Activated CD8-positive, alpha-beta T cell treated with anti-CD3 and anti-CD28 coated beads, Interleukin-2, amount 10 ng/mL, durations not matched to agents 7 days and 5 days (primary cell): ENCODE results near the gene FABP6. TPM values are rescaled to one million over a fixed set of nuclear protein-coding genes. Genes with fewer than 3 reads are reported as not detected.

Experiments used
- ATAC-seq: fragments of 150-1000 bp; cut with Tn5 transposase; one replicate; pipeline ENCODE4 v1.10.0; 2021; ENCODE audit warnings: moderate library complexity
- CTCF ChIA-PET: fragments of 350-600 bp; sonication (Branson Sonifier 250); formaldehyde crosslinking; loops from one replicate; lab custom pipeline; 2021; ENCODE audit warnings: antibody characterized with exemption; lab: Charles Lee
- POLR2A ChIA-PET: fragments of 350-600 bp; sonication (Branson Sonifier 250); formaldehyde crosslinking; loops from one replicate; lab custom pipeline; 2021; ENCODE audit warnings: antibody characterized with exemption; lab: Charles Lee
- DNase-seq: peaks from one replicate; pipeline ENCODE4 v3.0.0-alpha.2; 2020
- H3K27ac Mint-ChIP-seq: one replicate; pipeline ENCODE4 v1.8.0; 2021; ENCODE audit warnings: mild to moderate bottlenecking, mixed read lengths
- H3K27me3 Mint-ChIP-seq: one replicate; pipeline ENCODE4 v1.8.0; 2021; ENCODE audit warnings: low read depth, mixed read lengths
- H3K36me3 Mint-ChIP-seq: one replicate; pipeline ENCODE4 v1.8.0; 2021; ENCODE audit warnings: low read depth, mixed read lengths
- H3K4me1 Mint-ChIP-seq: one replicate; pipeline ENCODE4 v1.8.0; 2021; ENCODE audit warnings: low read depth, mixed read lengths
- H3K4me3 Mint-ChIP-seq: one replicate; pipeline ENCODE4 v1.8.0; 2021; ENCODE audit warnings: mild to moderate bottlenecking, mixed read lengths
- H3K9me3 Mint-ChIP-seq: one replicate; pipeline ENCODE4 v1.8.0; 2022; ENCODE audit warnings: mixed read lengths; ENCODE audit not compliant: insufficient read depth
- total RNA-seq, 2 experiments: library from RNA; stranded (reverse); gene quantifications; one replicate each; pipeline ENCODE4 v1.2.3, GENCODE V29; 2021

Gene FABP6
- total RNA-seq, 2 experiments from 2014 or later: not detected

DNA sequence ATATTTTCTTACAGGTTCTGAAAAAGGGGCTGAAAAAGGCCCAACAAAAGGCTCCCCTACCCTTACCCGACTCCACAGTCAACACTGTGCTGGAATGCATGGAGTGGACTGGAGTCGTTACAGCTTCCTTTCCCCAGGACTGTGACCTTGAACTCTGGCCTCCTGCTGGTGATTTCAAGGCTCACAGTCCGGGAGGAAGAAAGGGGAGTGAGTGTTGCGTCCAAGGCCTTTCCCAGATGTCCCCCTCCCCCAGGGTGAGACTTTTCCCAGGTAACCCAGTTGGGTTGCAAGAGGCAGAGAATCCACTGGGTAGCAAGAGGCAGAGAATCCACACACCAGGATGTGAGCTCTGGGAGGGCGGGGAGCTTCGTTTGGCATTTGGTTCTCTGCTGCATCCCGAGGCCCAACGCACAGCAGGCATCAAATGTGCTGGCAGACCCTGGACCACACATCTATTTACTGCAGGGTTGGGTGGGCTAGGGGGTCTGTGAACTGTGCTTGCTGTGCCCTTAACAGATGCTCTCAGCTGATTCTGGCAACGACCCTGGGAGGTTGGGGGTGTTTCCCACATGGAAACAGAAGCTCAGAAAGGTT is 37.5 kb downstream of the FABP6 start:
- Mint-ChIP-seq H3K36me3 (no peaks in the 10 kb centered on the region), H3K27ac (no peak overlapping the region), H3K9me3 (no peaks in the 10 kb centered on the region), H3K4me1 (peaks cover 7% of the 10 kb centered on the region), H3K27me3 (peaks cover 2% of the 10 kb centered on the region), H3K4me3 (no peak overlapping the region)
- CTCF ChIA-PET: interaction anchor here (0.7 kb wide), 1 partner anchor 63 kb away, joined by 3 read pairs; no protein-coding TSS in a partner anchor
- POLR2A ChIA-PET: no interaction called here
- ATAC-seq (no peak), DNase-seq (no peak)

- Mint-ChIP-seq H3K27me3 (no peaks in the 10 kb centered on the region), H3K36me3 (no peaks in the 10 kb centered on the region)
- ATAC-seq: no peak
Observed at GRCh38 chr5:160268121-160268520, 38.8 kb downstream of the FABP6 start.

DNA sequence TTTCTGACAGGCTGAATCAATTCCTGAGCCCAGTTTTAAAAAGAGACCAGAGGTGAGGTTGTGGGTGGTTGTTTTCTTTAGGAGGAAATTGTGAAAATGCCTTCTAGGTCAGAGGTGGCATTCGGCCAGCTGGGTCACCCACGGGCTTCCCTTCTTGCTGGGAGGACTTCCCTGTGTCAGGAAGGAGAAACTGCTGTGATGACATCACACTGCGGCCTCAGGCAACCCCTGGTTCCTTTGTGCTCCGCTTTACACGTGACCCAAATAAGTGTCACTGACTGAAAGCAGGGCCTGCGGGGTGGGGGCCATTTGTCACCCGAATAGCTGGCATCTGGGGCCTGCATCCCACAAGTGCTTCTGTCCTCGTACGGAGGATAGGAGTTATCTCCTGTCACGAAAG is 39.7 kb downstream of the FABP6 start:
- Mint-ChIP-seq H3K4me1 (peaks cover 7% of the 10 kb centered on the region), H3K4me3 (no peak overlapping the region), H3K36me3 (no peaks in the 10 kb centered on the region), H3K9me3 (no peaks in the 10 kb centered on the region), H3K27ac (no peak overlapping the region), H3K27me3 (no peaks in the 10 kb centered on the region)
- CTCF ChIA-PET: no interaction called here
- DNase-seq (no peak), ATAC-seq (no peak)
- POLR2A ChIA-PET: no interaction called here

More at GRCh38 chr5:160268121-160268520, 38.8 kb downstream of the FABP6 start:
- ChIA-PET POLR2A (no interaction called here), CTCF (no interaction called here)
- no peak overlapping the region for H3K4me3 Mint-ChIP-seq
- no peaks in the 10 kb centered on the region for H3K9me3 Mint-ChIP-seq
- no peak overlapping the region for H3K27ac Mint-ChIP-seq
- no peak for DNase-seq
- H3K4me1 Mint-ChIP-seq: peaks cover 7% of the 10 kb centered on the region

DNA sequence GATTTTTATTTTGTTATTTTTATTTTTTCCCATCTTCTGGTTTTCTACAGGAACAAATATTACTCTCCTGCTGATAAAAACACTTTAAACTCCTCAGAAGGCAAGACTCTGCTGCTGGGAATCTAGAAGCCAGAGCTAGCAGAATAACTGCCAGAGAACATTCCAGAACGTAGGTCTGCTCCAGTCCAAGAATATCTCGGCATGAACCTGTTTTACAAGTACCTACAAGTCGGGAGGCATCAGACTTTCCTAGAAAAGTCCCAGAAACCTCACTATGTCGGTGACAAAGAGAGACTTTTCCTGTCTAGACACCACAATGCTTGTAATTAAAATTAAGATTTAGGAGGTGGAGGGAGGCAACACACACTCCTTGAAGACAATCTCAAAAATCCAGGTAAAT is 41.4 kb downstream of the FABP6 start:
- H3K4me3 Mint-ChIP-seq: no peak overlapping the region
- H3K4me1 Mint-ChIP-seq: peaks cover 14% of the 10 kb centered on the region
- ChIA-PET POLR2A (no interaction called here), CTCF (interaction anchor here (1.2 kb wide), 1 partner anchor 75 kb away, joined by 3 read pairs; no protein-coding TSS in a partner anchor)
- ATAC-seq (no peak), DNase-seq (no peak)
- no peaks in the 10 kb centered on the region for H3K36me3 Mint-ChIP-seq
- H3K27ac Mint-ChIP-seq: no peak overlapping the region
- H3K27me3 Mint-ChIP-seq: no peaks in the 10 kb centered on the region
- no peaks in the 10 kb centered on the region for H3K9me3 Mint-ChIP-seq

GRCh38 chr5:160271396-160271795 is 42.1 kb downstream of the FABP6 start:
- H3K27me3 Mint-ChIP-seq: no peaks in the 10 kb centered on the region
- CTCF ChIA-PET: interaction anchor here (1.0 to 1.2 kb wide), 2 partner anchors 9 to 74 kb away, joined by 3 to 4 read pairs; no protein-coding TSS in a partner anchor
- H3K36me3 Mint-ChIP-seq: no peaks in the 10 kb centered on the region
- no peak overlapping the region for H3K4me3 Mint-ChIP-seq
- no peaks in the 10 kb centered on the region for H3K9me3 Mint-ChIP-seq
- H3K27ac Mint-ChIP-seq: no peak overlapping the region
- H3K4me1 Mint-ChIP-seq: peaks cover 14% of the 10 kb centered on the region
- DNase-seq (peak; percentile 21), ATAC-seq (peak; percentile 59)
- POLR2A ChIA-PET: no interaction called here

GRCh38 chr5:160271836-160272235 is 42.5 kb downstream of the FABP6 start:
- peaks cover 14% of the 10 kb centered on the region for H3K4me1 Mint-ChIP-seq
- no peaks in the 10 kb centered on the region for H3K36me3 Mint-ChIP-seq
- DNase-seq (no peak), ATAC-seq (peak; percentile 18)
- no peak overlapping the region for H3K4me3 Mint-ChIP-seq
- H3K9me3 Mint-ChIP-seq: no peaks in the 10 kb centered on the region
- ChIA-PET POLR2A (no interaction called here), CTCF (interaction anchor here (1.0 to 1.2 kb wide), 2 partner anchors 10 to 73 kb away, joined by 3 to 4 read pairs; no protein-coding TSS in a partner anchor)
- H3K27me3 Mint-ChIP-seq: no peaks in the 10 kb centered on the region
- no peak overlapping the region for H3K27ac Mint-ChIP-seq

GRCh38 chr5:160272264-160272663 is 43.0 kb downstream of the FABP6 start:
- POLR2A ChIA-PET: no interaction called here
- Mint-ChIP-seq H3K27ac (no peak overlapping the region), H3K36me3 (no peaks in the 10 kb centered on the region), H3K27me3 (no peaks in the 10 kb centered on the region), H3K9me3 (no peaks in the 10 kb centered on the region), H3K4me3 (no peak overlapping the region), H3K4me1 (peaks cover 14% of the 10 kb centered on the region)
- ATAC-seq (no peak), DNase-seq (no peak)
- CTCF ChIA-PET: interaction anchor here (1.0 kb wide), 1 partner anchor 10 kb away, joined by 4 read pairs; no protein-coding TSS in a partner anchor

- Mint-ChIP-seq H3K36me3 (no peaks in the 10 kb centered on the region), H3K9me3 (no peaks in the 10 kb centered on the region), H3K27me3 (no peaks in the 10 kb centered on the region), H3K4me3 (no peak overlapping the region), H3K27ac (no peak overlapping the region), H3K4me1 (peaks cover 14% of the 10 kb centered on the region)
- ChIA-PET POLR2A (no interaction called here), CTCF (no interaction called here)
- DNase-seq: no peak
- no peak for ATAC-seq
Observed at GRCh38 chr5:160272889-160273288, 43.6 kb downstream of the FABP6 start.

DNA sequence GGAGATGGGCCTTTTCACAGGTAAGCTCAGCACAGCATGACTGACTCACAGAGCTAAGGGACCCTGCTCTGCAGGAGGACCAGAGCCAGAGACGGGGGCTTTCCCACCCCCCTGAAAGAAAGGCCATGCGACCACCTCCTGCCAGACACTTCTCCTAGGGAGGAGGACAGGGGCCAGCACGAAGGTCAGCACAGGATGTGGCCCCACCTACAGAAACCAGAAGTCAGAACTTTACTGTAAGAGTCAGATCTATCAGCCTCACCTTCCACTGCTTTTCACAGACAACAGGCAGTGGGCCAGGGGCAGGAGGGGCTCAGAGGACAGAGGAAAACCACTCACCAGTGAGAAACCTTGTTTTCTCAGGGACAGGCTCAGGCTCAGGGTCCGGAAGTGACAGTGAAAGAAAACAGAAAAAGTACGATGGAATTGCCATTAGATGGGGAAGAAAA is 45.2 kb downstream of the FABP6 start:
- POLR2A ChIA-PET: no interaction called here
- Mint-ChIP-seq H3K27me3 (no peaks in the 10 kb centered on the region), H3K36me3 (no peaks in the 10 kb centered on the region), H3K4me1 (peaks cover 14% of the 10 kb centered on the region), H3K27ac (peak overlapping the region; percentile 59), H3K4me3 (no peak overlapping the region), H3K9me3 (no peaks in the 10 kb centered on the region)
- CTCF ChIA-PET: no interaction called here
- DNase-seq: no peak
- no peak for ATAC-seq

GRCh38 chr5:160278343-160278742 is 49.0 kb downstream of the FABP6 start:
- Mint-ChIP-seq H3K27ac (no peak overlapping the region), H3K36me3 (no peaks in the 10 kb centered on the region), H3K9me3 (no peaks in the 10 kb centered on the region), H3K4me3 (no peak overlapping the region), H3K4me1 (peaks cover 7% of the 10 kb centered on the region), H3K27me3 (no peaks in the 10 kb centered on the region)
- ChIA-PET CTCF (interaction anchor here (1.1 kb wide), 1 partner anchor 8 kb away, joined by 3 read pairs; no protein-coding TSS in a partner anchor), POLR2A (no interaction called here)
- ATAC-seq (no peak), DNase-seq (no peak)

GRCh38 chr5:160280384-160281095 is 51.2 kb downstream of the FABP6 start:
- Mint-ChIP-seq H3K36me3 (no peaks in the 10 kb centered on the region), H3K27ac (no peak overlapping the region), H3K27me3 (no peaks in the 10 kb centered on the region), H3K4me1 (no peaks in the 10 kb centered on the region), H3K9me3 (no peaks in the 10 kb centered on the region), H3K4me3 (no peak overlapping the region)
- POLR2A ChIA-PET: no interaction called here
- CTCF ChIA-PET: no interaction called here
- DNase-seq (no peak), ATAC-seq (no peak)

DNA sequence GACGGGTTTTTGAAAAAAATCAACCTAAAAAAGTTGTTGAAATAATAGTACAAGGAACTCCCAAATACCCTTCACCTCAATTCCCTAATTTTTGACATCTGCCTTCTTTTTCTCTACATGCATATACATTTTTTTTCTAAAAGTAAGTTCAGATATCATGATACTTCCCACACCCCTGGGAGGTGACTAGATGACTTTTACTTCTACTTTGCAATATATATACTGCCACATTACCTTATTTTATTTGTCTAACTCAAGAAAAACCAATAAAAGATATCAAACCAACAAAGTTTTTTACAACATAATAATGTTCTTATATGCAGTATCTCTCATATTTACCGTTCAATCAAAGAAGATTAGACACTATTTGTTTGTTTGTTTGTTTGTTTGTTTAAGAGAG is 52.0 kb downstream of the FABP6 start:
- Mint-ChIP-seq H3K4me1 (no peaks in the 10 kb centered on the region), H3K36me3 (no peaks in the 10 kb centered on the region), H3K4me3 (no peak overlapping the region), H3K9me3 (no peaks in the 10 kb centered on the region), H3K27me3 (no peaks in the 10 kb centered on the region), H3K27ac (no peak overlapping the region)
- ChIA-PET POLR2A (no interaction called here), CTCF (no interaction called here)
- DNase-seq: no peak
- ATAC-seq: no peak
